ENCODE results near the gene XKR7.

XKR7 gene

GRCh38 chr20:32050851-32051556 lies 83.1 kb downstream of the XKR7 start:
- no peak for DNase-seq

DNA sequence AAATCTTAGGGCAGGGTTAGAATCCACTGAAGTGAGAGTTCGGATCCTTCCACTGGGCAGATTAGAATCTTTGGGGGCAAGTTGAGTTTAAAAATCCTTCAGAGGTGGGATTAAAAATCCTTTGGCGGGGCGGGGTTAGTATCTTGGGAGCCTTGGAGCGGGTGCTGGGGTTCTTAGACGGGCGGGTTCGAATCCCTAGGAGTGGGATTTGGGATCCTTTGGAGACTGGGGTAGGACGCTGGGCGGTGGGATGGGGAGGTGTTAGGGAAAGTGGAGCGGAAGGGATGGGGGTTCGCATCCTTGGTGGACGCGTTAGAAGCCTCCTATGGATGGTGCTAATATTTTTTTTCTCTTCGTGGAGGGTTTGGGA lies 83.8 kb downstream of the XKR7 start:
- no peak for DNase-seq

DNA sequence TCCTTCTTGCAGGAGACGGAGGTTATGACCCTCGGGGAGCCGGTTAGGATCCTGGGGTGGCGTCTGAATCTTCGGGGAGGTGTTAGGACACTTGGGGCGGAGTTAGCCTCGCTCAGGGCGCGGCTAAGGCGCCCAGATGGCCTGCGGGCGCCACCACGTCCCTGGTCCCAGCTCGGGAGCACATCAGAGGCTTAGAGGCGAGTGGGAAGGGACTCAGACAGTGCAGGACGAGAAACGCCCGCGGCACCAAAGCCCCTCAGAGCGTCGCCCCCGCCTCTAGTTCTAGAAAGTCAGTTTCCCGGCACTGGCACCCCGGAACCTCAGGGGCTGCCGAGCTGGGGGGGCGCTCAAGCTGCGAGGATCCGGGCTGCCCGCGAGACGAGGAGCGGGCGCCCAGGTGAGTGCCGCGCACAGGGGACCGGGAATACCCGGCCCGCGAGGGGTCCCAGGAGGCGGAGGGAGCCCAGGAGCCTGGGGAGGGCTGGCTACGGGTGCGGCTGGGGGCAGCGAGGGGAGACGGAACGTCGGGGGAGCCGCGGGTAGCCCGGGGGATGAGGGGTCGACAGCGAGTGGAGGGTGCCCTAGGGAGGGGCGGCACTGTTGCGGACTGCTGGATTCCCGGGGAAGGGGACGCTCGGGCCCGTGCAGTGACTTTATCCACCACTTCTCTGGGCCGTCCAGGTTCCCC lies 84.3 kb downstream of the XKR7 start, which contains the start of gene HCK:
TSS of gene HCK (plus strand) at position 153 of the 688 bp plus-strand sequence.
- no peak for DNase-seq

DNA sequence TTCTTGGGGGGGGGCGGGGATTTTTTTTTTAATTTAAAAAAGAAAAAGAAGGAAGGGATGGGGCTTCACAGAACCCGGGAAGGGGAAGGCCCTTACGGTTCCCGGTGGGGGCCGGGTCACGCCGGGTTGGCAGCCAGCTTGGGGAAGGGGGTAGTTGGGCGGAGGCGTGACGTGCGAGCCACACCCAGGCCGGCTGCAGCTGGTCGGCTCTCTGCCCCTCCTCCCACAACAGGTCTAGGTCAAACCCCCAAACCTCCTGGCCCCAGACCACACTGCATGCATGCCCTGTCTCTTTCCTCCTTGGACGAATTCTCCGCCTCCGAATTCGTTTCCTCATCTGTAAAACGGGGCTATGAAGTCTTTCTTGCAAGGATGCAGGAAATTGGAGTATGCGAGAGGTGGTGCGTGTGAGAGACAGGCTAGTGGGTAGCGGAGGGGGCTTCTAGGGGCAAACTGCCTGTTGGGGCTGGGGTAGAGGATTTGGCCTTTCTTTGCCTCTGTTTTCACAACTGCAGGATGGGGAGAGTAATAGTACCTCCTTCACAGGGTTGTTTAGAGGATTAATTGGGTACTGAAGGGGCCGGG lies 84.9 kb downstream of the XKR7 start:
- DNase-seq: no peak

All from NCI-H526 treated with DMSO at 0.1 percent for 48 hours (cell line).